ENCODE results near the gene TMEM79.

TMEM79 gene

DNA sequence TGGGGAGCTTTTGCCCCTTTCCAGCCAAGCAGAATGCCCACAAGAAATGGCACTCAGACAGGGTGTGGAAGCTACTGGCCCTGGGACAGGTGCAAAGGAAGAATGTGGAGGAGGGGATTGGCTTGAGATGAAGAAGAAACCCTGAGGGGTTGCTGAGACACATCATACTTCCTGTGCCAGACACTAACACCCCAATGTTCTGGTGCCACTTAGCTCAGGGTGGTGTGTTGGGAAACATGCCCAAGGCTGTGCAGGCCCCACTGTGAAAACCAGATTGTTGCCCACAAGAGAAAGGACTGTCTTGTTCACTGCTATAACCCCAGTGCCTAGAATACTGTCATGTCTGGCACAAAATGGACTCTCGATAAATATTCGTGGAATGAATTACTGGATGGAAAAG is 26.4 kb upstream of the TMEM79 start:
- no peak for TF ChIP-seq FOXP2 (optimal IDR thresholded peaks at IDR 0.05; ENCODE audit: control extremely low read depth, extremely low read length, insufficient read depth)
- TF ChIP-seq EZH2 (IDR thresholded peaks at IDR 0.05), result no peak
- no peak for TF ChIP-seq POLR2AphosphoS5 (IDR thresholded peaks at IDR 0.05; ENCODE audit: borderline replicate concordance, low read depth, low read length)
- H3K4me3 ChIP-seq, result no peak overlapping the region
- peaks cover 75% of the 10 kb centered on the region for H3K36me3 ChIP-seq (ENCODE audit: insufficient read depth, low read length)
- H3K27ac ChIP-seq, result peak overlapping the region; percentile 31; the same call in 1 of the 2 replicates
- H3K9me3 ChIP-seq (ENCODE audit: low read depth, low read length), result no peaks in the 10 kb centered on the region
- no peak for DNase-seq (ENCODE audit: low read depth, low spot score)
- H3K9ac ChIP-seq (ENCODE audit: insufficient read length), result no peak overlapping the region

DNA sequence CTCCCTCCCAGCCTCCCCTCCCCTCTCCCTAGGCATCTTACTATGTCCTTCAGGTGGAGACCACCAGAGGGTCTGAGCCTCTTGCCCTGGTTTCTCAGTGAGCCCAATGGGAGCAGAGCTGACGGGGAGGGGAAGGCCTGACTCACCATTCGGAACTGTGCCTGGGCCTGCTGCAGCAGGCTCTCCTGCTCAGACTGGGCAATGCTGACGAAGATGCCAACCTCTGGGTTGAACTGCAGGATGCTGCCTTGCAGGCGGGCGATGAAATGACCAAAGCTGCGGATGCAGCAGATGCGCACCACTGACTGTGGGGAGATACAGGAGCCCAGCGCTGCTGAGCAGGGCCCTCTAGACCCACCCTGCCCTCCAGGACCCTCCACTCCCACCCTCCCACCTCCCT is 25.3 kb upstream of the TMEM79 start:
- Histone ChIP-seq H3K9me3 (ENCODE audit: low read depth, low read length) (no peaks in the 10 kb centered on the region), H3K4me3 (no peak overlapping the region), H3K36me3 (ENCODE audit: insufficient read depth, low read length) (peaks cover 74% of the 10 kb centered on the region), H3K9ac (ENCODE audit: insufficient read length) (no peak overlapping the region), H3K27ac (no peak overlapping the region)
- DNase-seq (ENCODE audit: low read depth, low spot score), result no peak
- TF ChIP-seq POLR2AphosphoS5 (IDR thresholded peaks at IDR 0.05; ENCODE audit: borderline replicate concordance, low read depth, low read length) (no peak), EZH2 (IDR thresholded peaks at IDR 0.05) (no peak), FOXP2 (optimal IDR thresholded peaks at IDR 0.05; ENCODE audit: control extremely low read depth, extremely low read length, insufficient read depth) (no peak)

DNA sequence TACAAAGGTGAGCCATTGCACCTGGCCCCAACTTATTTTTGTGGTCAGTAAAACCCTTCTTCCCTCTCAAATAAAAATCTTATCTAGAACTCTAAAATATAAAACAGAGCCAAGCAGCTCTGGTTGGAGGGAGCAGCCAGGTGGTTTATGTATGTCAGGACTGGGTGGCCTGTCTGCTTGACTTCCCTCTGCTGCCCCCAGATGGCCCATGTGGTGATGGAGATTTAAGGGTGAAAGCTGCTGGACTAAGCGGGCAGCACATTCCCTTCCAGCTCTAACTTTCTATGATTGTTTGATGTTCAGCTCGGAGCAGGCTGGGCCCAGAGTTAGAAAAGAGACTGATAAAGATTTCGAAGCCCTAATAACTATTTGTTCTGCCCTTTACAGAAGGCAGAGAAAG is 24.3 kb upstream of the TMEM79 start:
- no peak for DNase-seq (ENCODE audit: low read depth, low spot score)
- no peaks in the 10 kb centered on the region for H3K9me3 ChIP-seq (ENCODE audit: low read depth, low read length)
- no peak overlapping the region for H3K9ac ChIP-seq (ENCODE audit: insufficient read length)
- peaks cover 78% of the 10 kb centered on the region for H3K36me3 ChIP-seq (ENCODE audit: insufficient read depth, low read length)
- TF ChIP-seq FOXP2 (optimal IDR thresholded peaks at IDR 0.05; ENCODE audit: control extremely low read depth, extremely low read length, insufficient read depth), result no peak
- no peak for TF ChIP-seq EZH2 (IDR thresholded peaks at IDR 0.05)
- TF ChIP-seq POLR2AphosphoS5 (IDR thresholded peaks at IDR 0.05; ENCODE audit: borderline replicate concordance, low read depth, low read length), result no peak
- H3K4me3 ChIP-seq, result no peak overlapping the region
- no peak overlapping the region for H3K27ac ChIP-seq

DNA sequence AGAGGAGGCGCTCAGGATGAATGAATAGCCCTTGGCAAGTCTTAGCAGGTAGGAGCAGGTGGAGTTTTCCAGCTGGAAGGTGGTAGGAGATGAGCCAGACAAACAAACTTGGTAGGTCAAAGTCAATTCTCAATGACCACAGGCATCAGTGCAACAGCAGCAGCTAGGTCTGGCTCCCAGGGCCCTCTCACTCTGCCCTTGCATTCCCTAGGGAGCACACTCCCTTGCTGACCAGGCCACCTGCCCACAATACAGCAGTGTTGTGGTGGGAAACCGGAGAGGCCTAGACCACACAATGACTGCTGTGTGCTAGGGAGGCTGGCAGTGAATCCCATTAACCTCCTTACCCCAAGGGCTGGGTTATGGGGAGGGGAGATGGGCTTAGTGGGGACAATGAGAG is 23.2 kb upstream of the TMEM79 start:
- Histone ChIP-seq H3K36me3 (ENCODE audit: insufficient read depth, low read length) (peaks cover 85% of the 10 kb centered on the region), H3K4me3 (no peak overlapping the region), H3K9ac (ENCODE audit: insufficient read length) (no peak overlapping the region), H3K9me3 (ENCODE audit: low read depth, low read length) (no peaks in the 10 kb centered on the region), H3K27ac (no peak overlapping the region)
- TF ChIP-seq POLR2AphosphoS5 (IDR thresholded peaks at IDR 0.05; ENCODE audit: borderline replicate concordance, low read depth, low read length) (no peak), FOXP2 (optimal IDR thresholded peaks at IDR 0.05; ENCODE audit: control extremely low read depth, extremely low read length, insufficient read depth) (no peak), EZH2 (IDR thresholded peaks at IDR 0.05) (no peak)
- no peak for DNase-seq (ENCODE audit: low read depth, low spot score)

DNA sequence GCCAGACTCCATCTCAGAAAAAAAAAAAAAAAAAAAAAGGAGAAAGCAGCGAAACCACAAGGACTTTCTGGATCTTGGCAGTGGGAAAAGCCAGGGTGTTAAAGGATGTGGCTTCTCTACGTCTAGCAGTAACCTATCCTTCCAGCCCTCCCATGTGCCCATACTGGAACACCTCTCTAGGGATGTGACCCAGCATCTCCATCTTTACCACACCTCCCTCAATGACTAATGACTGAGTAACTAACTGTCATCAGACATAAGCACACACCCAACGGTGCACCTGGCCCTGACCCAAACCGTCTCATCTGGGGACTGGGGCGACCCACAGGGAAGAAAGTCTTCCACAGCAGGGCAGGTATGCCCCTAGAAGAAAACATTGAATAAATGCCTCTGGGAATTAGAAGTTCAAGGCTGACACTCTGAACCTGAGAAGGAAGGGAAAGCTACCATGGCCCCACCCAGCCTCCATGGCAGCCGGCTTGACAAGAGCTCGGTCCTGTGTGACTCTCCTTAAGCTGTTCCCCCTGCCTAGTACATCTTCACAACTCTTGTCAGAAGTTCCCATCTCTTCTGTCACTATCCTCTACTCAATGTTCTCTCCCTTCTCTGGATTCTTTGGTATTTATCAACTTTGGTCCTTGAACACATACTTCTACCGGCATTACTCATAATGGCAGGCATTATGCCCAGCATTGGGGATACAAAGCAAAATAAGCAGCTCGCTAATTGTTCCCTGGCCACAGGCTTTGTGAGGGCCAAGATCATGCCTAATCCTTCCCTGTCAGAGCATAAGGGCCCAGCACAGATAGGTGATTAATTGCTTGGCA is 21.5 kb upstream of the TMEM79 start:
- TF ChIP-seq EZH2 (IDR thresholded peaks at IDR 0.05), result no peak
- TF ChIP-seq FOXP2 (optimal IDR thresholded peaks at IDR 0.05; ENCODE audit: control extremely low read depth, extremely low read length, insufficient read depth), result no peak
- TF ChIP-seq POLR2AphosphoS5 (IDR thresholded peaks at IDR 0.05; ENCODE audit: borderline replicate concordance, low read depth, low read length), result no peak
- Histone ChIP-seq H3K9me3 (ENCODE audit: low read depth, low read length) (no peaks in the 10 kb centered on the region), H3K27ac (no peak overlapping the region), H3K4me3 (no peak overlapping the region), H3K36me3 (ENCODE audit: insufficient read depth, low read length) (peaks cover 88% of the 10 kb centered on the region), H3K9ac (ENCODE audit: insufficient read length) (no peak overlapping the region)
- no peak for DNase-seq (ENCODE audit: low read depth, low spot score)

DNA sequence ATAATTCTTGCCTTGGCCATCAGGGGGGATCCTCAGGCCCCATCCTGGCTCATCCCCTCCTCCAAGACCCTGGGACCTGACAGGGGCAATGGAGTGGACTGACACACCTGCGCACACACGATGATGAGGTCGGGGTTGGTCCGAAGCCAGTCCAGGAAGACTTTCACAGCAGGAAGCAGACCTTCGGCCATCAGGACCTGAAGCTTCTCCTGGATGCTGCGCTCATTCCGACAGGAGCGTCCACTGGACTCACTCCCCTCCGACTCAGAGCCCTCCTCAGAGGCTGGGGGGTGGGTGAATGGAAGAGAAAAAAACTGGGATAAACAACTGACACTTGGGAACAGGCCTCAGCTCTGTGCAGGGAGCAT is 20.9 kb upstream of the TMEM79 start:
- Histone ChIP-seq H3K36me3 (ENCODE audit: insufficient read depth, low read length) (peaks cover 88% of the 10 kb centered on the region), H3K9me3 (ENCODE audit: low read depth, low read length) (no peaks in the 10 kb centered on the region), H3K9ac (ENCODE audit: insufficient read length) (no peak overlapping the region), H3K4me3 (no peak overlapping the region), H3K27ac (no peak overlapping the region)
- TF ChIP-seq FOXP2 (optimal IDR thresholded peaks at IDR 0.05; ENCODE audit: control extremely low read depth, extremely low read length, insufficient read depth) (no peak), EZH2 (IDR thresholded peaks at IDR 0.05) (no peak), POLR2AphosphoS5 (IDR thresholded peaks at IDR 0.05; ENCODE audit: borderline replicate concordance, low read depth, low read length) (no peak)
- no peak for DNase-seq (ENCODE audit: low read depth, low spot score)

DNA sequence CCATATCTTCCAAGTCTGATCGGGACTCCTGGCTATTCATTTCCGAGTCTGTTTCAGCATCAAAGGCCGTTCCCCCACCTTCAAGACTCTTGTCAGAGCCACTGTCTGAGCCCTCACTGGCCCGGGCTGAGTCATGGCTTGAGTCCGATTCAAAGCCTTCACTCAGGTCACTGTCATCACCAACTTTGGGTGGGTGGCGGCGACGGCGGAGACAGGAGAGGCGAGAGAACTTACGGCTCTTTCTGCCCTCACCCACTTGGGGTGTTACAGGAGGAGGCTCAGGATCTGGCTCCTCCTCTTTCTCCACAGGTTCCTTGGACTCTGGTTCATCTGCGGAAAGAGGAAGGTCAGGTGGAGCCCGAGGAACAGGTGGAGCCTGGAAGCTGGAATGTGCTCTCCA is 18.1 kb upstream of the TMEM79 start:
- TF ChIP-seq FOXP2 (optimal IDR thresholded peaks at IDR 0.05; ENCODE audit: control extremely low read depth, extremely low read length, insufficient read depth) (no peak), POLR2AphosphoS5 (IDR thresholded peaks at IDR 0.05; ENCODE audit: borderline replicate concordance, low read depth, low read length) (no peak), EZH2 (IDR thresholded peaks at IDR 0.05) (no peak)
- peaks cover 73% of the 10 kb centered on the region for H3K36me3 ChIP-seq (ENCODE audit: insufficient read depth, low read length)
- no peak for DNase-seq (ENCODE audit: low read depth, low spot score)
- H3K27ac ChIP-seq, result no peak overlapping the region
- no peak overlapping the region for H3K9ac ChIP-seq (ENCODE audit: insufficient read length)
- H3K9me3 ChIP-seq (ENCODE audit: low read depth, low read length), result no peaks in the 10 kb centered on the region
- no peak overlapping the region for H3K4me3 ChIP-seq

DNA sequence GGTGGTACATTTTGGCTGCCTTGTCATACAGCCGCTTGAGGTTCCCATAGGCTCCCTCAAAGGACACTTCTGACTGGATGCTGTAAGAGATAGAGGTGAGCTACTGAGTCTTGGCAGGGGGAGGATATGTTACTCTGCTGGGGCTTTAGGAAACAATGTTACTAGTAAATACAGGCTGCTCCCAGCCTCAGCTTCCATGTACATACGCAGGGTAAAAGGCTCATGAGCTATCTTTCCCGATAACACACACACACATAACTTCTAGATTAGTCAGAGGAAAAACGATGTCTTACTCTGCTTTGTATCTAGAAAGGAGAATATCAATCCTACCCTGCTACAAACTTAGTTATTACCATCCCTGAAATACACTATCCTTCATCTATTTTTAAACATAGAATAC is 15.8 kb upstream of the TMEM79 start:
- no peak overlapping the region for H3K9ac ChIP-seq (ENCODE audit: insufficient read length)
- no peaks in the 10 kb centered on the region for H3K9me3 ChIP-seq (ENCODE audit: low read depth, low read length)
- peaks cover 81% of the 10 kb centered on the region for H3K36me3 ChIP-seq (ENCODE audit: insufficient read depth, low read length)
- no peak overlapping the region for H3K27ac ChIP-seq
- H3K4me3 ChIP-seq, result no peak overlapping the region
- DNase-seq (ENCODE audit: low read depth, low spot score), result no peak
- TF ChIP-seq EZH2 (IDR thresholded peaks at IDR 0.05) (no peak), POLR2AphosphoS5 (IDR thresholded peaks at IDR 0.05; ENCODE audit: borderline replicate concordance, low read depth, low read length) (no peak), FOXP2 (optimal IDR thresholded peaks at IDR 0.05; ENCODE audit: control extremely low read depth, extremely low read length, insufficient read depth) (no peak)

DNA sequence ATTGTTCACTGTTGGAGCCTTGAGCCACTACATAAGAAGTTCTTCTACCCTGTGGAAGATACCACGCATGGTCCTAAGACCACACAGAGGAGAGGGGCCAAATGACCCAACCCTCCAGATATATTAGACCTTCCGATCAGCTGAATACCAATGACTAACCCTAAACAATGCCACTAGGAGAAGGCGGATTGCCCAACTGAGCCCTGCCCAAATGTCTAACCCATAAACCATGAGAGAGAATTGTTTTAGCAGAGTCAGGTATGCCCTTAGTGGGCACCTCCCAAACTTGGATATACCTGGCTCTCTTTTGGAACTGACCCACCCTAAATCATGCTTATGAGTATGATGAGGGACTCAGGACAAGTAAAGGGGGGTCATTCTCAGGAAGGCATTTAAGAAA is 13.8 kb upstream of the TMEM79 start:
- no peak for DNase-seq (ENCODE audit: low read depth, low spot score)
- no peaks in the 10 kb centered on the region for H3K9me3 ChIP-seq (ENCODE audit: low read depth, low read length)
- H3K36me3 ChIP-seq (ENCODE audit: insufficient read depth, low read length), result peaks cover 84% of the 10 kb centered on the region
- no peak overlapping the region for H3K27ac ChIP-seq
- no peak overlapping the region for H3K4me3 ChIP-seq
- no peak overlapping the region for H3K9ac ChIP-seq (ENCODE audit: insufficient read length)
- TF ChIP-seq FOXP2 (optimal IDR thresholded peaks at IDR 0.05; ENCODE audit: control extremely low read depth, extremely low read length, insufficient read depth), result no peak
- TF ChIP-seq POLR2AphosphoS5 (IDR thresholded peaks at IDR 0.05; ENCODE audit: borderline replicate concordance, low read depth, low read length), result no peak
- no peak for TF ChIP-seq EZH2 (IDR thresholded peaks at IDR 0.05)

All from SK-N-MC (cell line).